Measurements from ENCODE around the gene C10orf120. TPM values are rescaled to one million over a fixed set of nuclear protein-coding genes. Genes with fewer than 3 reads are reported as not detected.

The C10orf120 gene
- total RNA-seq, 1 donor from 2014 or later: not detected

DNA sequence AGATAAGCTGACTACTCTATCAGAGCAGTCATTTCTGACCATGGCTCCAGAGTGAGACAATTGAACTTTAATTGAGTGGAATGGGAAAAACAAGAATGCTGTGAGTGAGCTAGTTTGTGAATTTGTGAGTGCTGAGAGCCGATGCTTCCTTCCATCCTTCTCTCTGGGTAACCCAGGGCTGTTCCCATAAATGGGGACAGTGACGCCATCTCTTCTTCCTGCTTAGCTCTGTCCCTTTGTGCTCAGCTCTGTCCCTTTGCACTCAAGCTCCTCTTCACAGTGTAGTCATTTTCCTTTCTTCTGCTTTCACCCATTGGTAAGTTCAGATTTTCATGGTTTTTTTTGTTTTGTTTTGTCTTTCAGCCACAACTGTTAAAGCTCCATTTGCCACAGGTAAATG, 24.4 kb downstream of the C10orf120 start:
- H3K4me1 Mint-ChIP-seq: no peaks in the 10 kb centered on the region
- H3K27ac Mint-ChIP-seq: no peak overlapping the region
- TF ChIP-seq, protein P1, sequence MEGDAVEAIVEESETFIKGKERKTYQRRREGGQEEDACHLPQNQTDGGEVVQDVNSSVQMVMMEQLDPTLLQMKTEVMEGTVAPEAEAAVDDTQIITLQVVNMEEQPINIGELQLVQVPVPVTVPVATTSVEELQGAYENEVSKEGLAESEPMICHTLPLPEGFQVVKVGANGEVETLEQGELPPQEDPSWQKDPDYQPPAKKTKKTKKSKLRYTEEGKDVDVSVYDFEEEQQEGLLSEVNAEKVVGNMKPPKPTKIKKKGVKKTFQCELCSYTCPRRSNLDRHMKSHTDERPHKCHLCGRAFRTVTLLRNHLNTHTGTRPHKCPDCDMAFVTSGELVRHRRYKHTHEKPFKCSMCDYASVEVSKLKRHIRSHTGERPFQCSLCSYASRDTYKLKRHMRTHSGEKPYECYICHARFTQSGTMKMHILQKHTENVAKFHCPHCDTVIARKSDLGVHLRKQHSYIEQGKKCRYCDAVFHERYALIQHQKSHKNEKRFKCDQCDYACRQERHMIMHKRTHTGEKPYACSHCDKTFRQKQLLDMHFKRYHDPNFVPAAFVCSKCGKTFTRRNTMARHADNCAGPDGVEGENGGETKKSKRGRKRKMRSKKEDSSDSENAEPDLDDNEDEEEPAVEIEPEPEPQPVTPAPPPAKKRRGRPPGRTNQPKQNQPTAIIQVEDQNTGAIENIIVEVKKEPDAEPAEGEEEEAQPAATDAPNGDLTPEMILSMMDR (IDR thresholded peaks at IDR 0.05; ENCODE audit: unreplicated experiment): no peak
- no peaks in the 10 kb centered on the region for H3K36me3 Mint-ChIP-seq
- peaks cover 38% of the 10 kb centered on the region for H3K27me3 Mint-ChIP-seq (ENCODE audit: low read depth)
- H3K4me3 Mint-ChIP-seq: no peak overlapping the region
- H3K9me3 Mint-ChIP-seq: no peaks in the 10 kb centered on the region
- no peak for DNase-seq (ENCODE audit: low spot score in 2 of 2, unreplicated experiment in 2 of 2)

DNA sequence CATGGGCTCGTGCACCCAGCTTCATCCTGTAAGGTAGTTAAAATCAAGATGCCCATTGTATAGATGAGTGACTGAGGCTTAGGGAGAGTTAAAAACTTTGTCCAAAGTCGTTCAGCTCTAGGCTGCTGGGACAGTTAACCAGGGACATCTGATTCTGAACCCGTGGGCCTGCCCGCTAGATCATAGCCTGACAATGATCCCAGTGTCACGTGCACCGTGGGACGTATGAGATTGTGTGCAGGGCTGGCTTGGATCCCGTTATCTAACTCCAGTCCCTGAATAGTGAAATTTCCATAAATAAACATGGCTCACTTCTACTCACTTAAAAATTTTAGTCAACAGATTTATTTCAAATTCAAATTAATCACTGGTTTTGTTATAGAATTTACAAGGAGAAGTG, 24.9 kb downstream of the C10orf120 start:
- Mint-ChIP-seq H3K4me1 (peaks cover 2% of the 10 kb centered on the region), H3K36me3 (no peaks in the 10 kb centered on the region), H3K9me3 (no peaks in the 10 kb centered on the region), H3K4me3 (no peak overlapping the region), H3K27me3 (ENCODE audit: low read depth) (peaks cover 38% of the 10 kb centered on the region), H3K27ac (no peak overlapping the region)
- TF ChIP-seq, protein P1 (IDR thresholded peaks at IDR 0.05; ENCODE audit: unreplicated experiment): no peak
- no peak for DNase-seq (ENCODE audit: low spot score in 2 of 2, unreplicated experiment in 2 of 2)

- no peak overlapping the region for H3K4me3 Mint-ChIP-seq
- no peaks in the 10 kb centered on the region for H3K9me3 Mint-ChIP-seq
- peaks cover 4% of the 10 kb centered on the region for H3K4me1 Mint-ChIP-seq
- H3K36me3 Mint-ChIP-seq: no peaks in the 10 kb centered on the region
- TF ChIP-seq, protein P1 (IDR thresholded peaks at IDR 0.05; ENCODE audit: unreplicated experiment): no peak
- H3K27ac Mint-ChIP-seq: no peak overlapping the region
- DNase-seq (ENCODE audit: low spot score in 2 of 2, unreplicated experiment in 2 of 2): no peak
- peaks cover 37% of the 10 kb centered on the region for H3K27me3 Mint-ChIP-seq (ENCODE audit: low read depth)
These were observed 25.9 kb downstream of the C10orf120 start for GRCh38 chr10:122673731-122674130.

- TF ChIP-seq, protein P1 (IDR thresholded peaks at IDR 0.05; ENCODE audit: unreplicated experiment): no peak
- no peak overlapping the region for H3K27ac Mint-ChIP-seq
- peaks cover 4% of the 10 kb centered on the region for H3K4me1 Mint-ChIP-seq
- peaks cover 35% of the 10 kb centered on the region for H3K27me3 Mint-ChIP-seq (ENCODE audit: low read depth)
- no peaks in the 10 kb centered on the region for H3K9me3 Mint-ChIP-seq
- H3K36me3 Mint-ChIP-seq: no peaks in the 10 kb centered on the region
- DNase-seq (ENCODE audit: low spot score in 2 of 2, unreplicated experiment in 2 of 2): no peak
- H3K4me3 Mint-ChIP-seq: no peak overlapping the region
These were observed 26.4 kb downstream of the C10orf120 start for GRCh38 chr10:122673269-122673668.

DNA sequence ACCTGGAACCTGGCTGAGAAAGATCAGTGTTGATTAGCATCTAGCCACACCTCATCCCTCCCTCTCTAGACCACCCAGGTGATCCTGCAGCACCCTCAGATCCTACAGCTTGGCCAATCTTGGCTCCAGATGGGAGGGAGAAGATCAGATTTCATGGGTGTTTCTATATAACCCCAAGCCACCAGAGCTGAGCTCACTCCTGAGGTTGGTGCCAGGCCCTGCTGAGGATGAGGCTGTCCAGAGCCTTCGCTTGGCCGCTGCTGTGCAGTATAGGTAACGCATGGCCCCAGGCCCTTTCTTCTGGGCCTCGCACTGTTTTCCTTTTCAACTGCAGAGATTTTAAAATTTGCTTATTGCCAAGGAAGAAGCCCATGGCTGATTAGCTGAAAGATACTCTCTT, 27.0 kb downstream of the C10orf120 start:
- H3K4me1 Mint-ChIP-seq: peaks cover 4% of the 10 kb centered on the region
- peaks cover 35% of the 10 kb centered on the region for H3K27me3 Mint-ChIP-seq (ENCODE audit: low read depth)
- TF ChIP-seq, protein P1 (IDR thresholded peaks at IDR 0.05; ENCODE audit: unreplicated experiment): no peak
- H3K9me3 Mint-ChIP-seq: no peaks in the 10 kb centered on the region
- H3K36me3 Mint-ChIP-seq: no peaks in the 10 kb centered on the region
- no peak for DNase-seq (ENCODE audit: low spot score in 2 of 2, unreplicated experiment in 2 of 2)
- H3K4me3 Mint-ChIP-seq: no peak overlapping the region
- no peak overlapping the region for H3K27ac Mint-ChIP-seq

GRCh38 chr10:122671355-122671754, 28.3 kb downstream of the C10orf120 start:
- Mint-ChIP-seq H3K27ac (no peak overlapping the region), H3K4me3 (no peak overlapping the region), H3K4me1 (peaks cover 4% of the 10 kb centered on the region), H3K36me3 (no peaks in the 10 kb centered on the region), H3K27me3 (ENCODE audit: low read depth) (peaks cover 28% of the 10 kb centered on the region), H3K9me3 (no peaks in the 10 kb centered on the region)
- TF ChIP-seq, protein P1 (IDR thresholded peaks at IDR 0.05; ENCODE audit: unreplicated experiment): no peak
- DNase-seq (ENCODE audit: low spot score in 2 of 2, unreplicated experiment in 2 of 2): no peak

Measured in mesothelial cell of epicardium (in vitro differentiated cells).